ENCODE results near the gene DAGLA.
A peak's percentile ranks its signal among the peaks of the same experiment; 100 is the strongest.

DAGLA gene

GRCh38 chr11:61791737-61792309, 111.6 kb downstream of the DAGLA start:
- Histone ChIP-seq H3K27me3 (no peaks in the 10 kb centered on the region), H3K4me3 (ENCODE audit: low read depth in 1 of 2, low read length in 1 of 2) (peak overlapping the region; percentile 73 to 89), H3K27ac (peak overlapping the region; percentile 94), H3K4me1 (ENCODE audit: control insufficient read depth in 1 of 2, insufficient read depth in 1 of 2, low read depth in 1 of 2, low read length in 1 of 2) (peaks cover 15 to 18% of the 10 kb centered on the region in 2 experiments), H3K9me3 (no peaks in the 10 kb centered on the region), H3K36me3 (peaks cover 36% of the 10 kb centered on the region)
- TF ChIP-seq, protein P1, sequence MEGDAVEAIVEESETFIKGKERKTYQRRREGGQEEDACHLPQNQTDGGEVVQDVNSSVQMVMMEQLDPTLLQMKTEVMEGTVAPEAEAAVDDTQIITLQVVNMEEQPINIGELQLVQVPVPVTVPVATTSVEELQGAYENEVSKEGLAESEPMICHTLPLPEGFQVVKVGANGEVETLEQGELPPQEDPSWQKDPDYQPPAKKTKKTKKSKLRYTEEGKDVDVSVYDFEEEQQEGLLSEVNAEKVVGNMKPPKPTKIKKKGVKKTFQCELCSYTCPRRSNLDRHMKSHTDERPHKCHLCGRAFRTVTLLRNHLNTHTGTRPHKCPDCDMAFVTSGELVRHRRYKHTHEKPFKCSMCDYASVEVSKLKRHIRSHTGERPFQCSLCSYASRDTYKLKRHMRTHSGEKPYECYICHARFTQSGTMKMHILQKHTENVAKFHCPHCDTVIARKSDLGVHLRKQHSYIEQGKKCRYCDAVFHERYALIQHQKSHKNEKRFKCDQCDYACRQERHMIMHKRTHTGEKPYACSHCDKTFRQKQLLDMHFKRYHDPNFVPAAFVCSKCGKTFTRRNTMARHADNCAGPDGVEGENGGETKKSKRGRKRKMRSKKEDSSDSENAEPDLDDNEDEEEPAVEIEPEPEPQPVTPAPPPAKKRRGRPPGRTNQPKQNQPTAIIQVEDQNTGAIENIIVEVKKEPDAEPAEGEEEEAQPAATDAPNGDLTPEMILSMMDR (IDR thresholded peaks at IDR 0.05) = no peak

GRCh38 chr11:61792310-61793082, 112.3 kb downstream of the DAGLA start, which contains the start of the genes FEN1 and TMEM258:
FEN1 (plus strand) TSS chr11:61792911; CDS start chr11:61795362, 2,451 bp downstream.
TMEM258 (minus strand) TSS chr11:61792599; CDS start chr11:61792558, 41 bp downstream.
- TF ChIP-seq, protein P1 (IDR thresholded peaks at IDR 0.05) = peak; percentile 57
- Histone ChIP-seq H3K9me3 (no peaks in the 10 kb centered on the region), H3K4me3 (ENCODE audit: low read depth in 1 of 2, low read length in 1 of 2) (peak within 1 kb of the TSS; percentile 73 to 89), H3K27ac (peak within 1 kb of the TSS; percentile 94), H3K36me3 (peaks cover 29% of the 10 kb centered on the region), H3K27me3 (no peaks in the 10 kb centered on the region), H3K4me1 (ENCODE audit: control insufficient read depth in 1 of 2, insufficient read depth in 1 of 2, low read depth in 1 of 2, low read length in 1 of 2) (peaks cover 15 to 18% of the 10 kb centered on the region in 2 experiments)

DNA sequence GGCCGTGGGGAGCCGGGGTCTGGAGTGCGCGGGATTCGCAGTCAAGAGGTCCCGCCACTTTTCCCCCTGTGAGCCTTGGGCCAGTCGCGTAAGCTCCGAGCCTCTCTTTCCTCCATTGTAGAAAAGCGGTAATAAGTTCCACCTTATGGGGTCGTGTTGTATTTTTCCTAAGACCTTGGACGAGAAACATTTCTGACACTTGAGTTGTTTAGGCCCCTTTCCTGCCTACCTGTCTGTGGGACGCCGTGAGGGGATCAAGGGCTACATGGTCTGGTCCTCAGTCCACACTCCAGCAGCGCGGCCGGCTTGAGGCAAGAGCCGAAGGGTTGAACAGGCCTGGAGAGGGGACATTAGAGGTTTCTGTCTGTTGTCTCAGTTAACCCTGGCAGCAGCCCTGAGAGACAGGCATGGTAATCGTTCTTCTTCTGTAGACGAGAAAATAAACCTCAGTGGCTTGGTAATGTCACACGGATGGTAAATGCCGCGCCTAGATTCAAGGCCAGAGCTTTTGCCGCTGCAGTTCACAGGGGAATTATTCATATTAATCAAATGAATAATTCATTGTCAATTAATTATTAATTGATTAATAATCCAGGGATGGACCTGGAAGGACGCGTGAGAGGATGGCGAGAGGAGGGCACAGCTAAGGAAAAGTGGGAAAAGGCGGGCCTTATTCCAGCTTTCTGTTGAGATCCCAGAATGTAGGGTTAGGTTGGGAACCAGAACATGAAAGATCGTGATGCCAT, 113.1 kb downstream of the DAGLA start:
- peak overlapping the region; percentile 94 for H3K27ac ChIP-seq
- TF ChIP-seq, protein P1 (IDR thresholded peaks at IDR 0.05) = no peak
- no peaks in the 10 kb centered on the region for H3K9me3 ChIP-seq
- peaks cover 15 to 18% of the 10 kb centered on the region in 2 experiments for H3K4me1 ChIP-seq (ENCODE audit: control insufficient read depth in 1 of 2, insufficient read depth in 1 of 2, low read depth in 1 of 2, low read length in 1 of 2)
- peak overlapping the region; percentile 73 to 89 for H3K4me3 ChIP-seq (ENCODE audit: low read depth in 1 of 2, low read length in 1 of 2)
- peaks cover 22% of the 10 kb centered on the region for H3K36me3 ChIP-seq
- H3K27me3 ChIP-seq = no peaks in the 10 kb centered on the region

DNA sequence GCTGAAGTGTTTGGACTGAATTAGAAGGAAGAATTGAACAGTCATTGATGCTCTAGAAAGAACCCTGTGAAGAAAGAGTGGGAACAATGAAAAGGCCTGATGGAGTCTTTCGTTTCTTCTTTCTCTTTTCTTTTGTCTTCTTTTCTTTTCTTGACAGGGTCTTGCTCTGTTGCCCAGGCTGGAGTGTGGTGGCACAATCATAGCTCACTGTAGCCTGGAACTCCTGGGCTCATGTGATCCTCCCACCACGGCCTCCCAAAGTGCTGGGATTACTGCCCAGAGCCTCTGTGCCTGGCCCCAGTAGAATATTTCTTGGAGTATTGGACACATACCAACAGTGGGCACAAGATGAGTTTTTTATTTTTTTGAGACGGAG, 113.6 kb downstream of the DAGLA start:
- H3K27me3 ChIP-seq = no peaks in the 10 kb centered on the region
- H3K4me3 ChIP-seq (ENCODE audit: low read depth in 1 of 2, low read length in 1 of 2) = no peak overlapping the region
- H3K9me3 ChIP-seq = no peaks in the 10 kb centered on the region
- H3K36me3 ChIP-seq = peaks cover 16% of the 10 kb centered on the region
- no peak overlapping the region for H3K27ac ChIP-seq
- peaks cover 15 to 18% of the 10 kb centered on the region in 2 experiments for H3K4me1 ChIP-seq (ENCODE audit: control insufficient read depth in 1 of 2, insufficient read depth in 1 of 2, low read depth in 1 of 2, low read length in 1 of 2)
- TF ChIP-seq, protein P1 (IDR thresholded peaks at IDR 0.05) = no peak

DNA sequence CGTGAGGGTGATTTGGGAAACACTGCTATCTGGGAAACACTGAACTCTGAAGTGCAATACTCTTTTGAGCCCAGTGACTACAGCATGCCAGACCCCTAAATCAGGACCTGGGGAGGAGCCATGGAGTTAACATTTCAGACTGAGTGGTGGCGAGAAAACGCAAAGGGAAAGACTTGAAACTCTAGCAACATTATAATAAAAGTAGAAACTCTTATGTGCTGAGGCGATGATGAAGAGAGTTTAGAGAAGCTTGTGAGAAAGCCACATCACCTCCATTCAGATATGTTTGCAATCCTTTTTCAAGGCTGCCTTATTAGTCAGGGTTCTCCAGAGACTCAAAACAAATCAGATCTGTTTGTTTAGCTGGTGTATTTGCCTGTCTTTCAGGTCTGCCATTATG, 114.4 kb downstream of the DAGLA start:
- Histone ChIP-seq H3K36me3 (peaks cover 9% of the 10 kb centered on the region), H3K4me3 (ENCODE audit: low read depth in 1 of 2, low read length in 1 of 2) (no peak overlapping the region), H3K27me3 (no peaks in the 10 kb centered on the region), H3K9me3 (no peaks in the 10 kb centered on the region), H3K4me1 (ENCODE audit: control insufficient read depth in 1 of 2, insufficient read depth in 1 of 2, low read depth in 1 of 2, low read length in 1 of 2) (peaks cover 15 to 18% of the 10 kb centered on the region in 2 experiments), H3K27ac (no peak overlapping the region)
- TF ChIP-seq, protein P1 (IDR thresholded peaks at IDR 0.05) = no peak

Measured in neutrophil (primary cell).